ENCODE measurements around the gene RPS16.
A peak's percentile ranks its signal among the peaks of the same experiment; 100 is the strongest.

The RPS16 gene

DNA sequence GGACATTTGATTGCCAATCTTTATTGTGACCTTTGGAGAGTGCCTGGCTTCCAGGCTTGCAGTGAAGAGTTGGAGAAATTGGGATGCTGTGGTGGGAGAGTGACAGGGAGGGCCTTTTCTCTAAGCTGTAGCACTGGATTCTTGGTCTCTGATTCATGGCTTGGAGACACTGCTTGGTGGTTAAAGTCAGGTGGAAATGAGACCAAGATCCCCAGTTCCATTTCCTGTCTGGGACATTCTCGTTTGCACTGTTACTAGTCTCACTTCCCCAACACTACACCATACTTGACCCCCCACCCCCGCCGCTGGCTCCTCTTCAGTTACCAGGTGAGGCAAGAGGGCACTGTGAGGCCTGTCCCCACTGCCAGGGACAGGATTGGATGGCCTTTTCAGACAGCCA, 12.5 kb upstream of the RPS16 start:
- no peak for DNase-seq

DNA sequence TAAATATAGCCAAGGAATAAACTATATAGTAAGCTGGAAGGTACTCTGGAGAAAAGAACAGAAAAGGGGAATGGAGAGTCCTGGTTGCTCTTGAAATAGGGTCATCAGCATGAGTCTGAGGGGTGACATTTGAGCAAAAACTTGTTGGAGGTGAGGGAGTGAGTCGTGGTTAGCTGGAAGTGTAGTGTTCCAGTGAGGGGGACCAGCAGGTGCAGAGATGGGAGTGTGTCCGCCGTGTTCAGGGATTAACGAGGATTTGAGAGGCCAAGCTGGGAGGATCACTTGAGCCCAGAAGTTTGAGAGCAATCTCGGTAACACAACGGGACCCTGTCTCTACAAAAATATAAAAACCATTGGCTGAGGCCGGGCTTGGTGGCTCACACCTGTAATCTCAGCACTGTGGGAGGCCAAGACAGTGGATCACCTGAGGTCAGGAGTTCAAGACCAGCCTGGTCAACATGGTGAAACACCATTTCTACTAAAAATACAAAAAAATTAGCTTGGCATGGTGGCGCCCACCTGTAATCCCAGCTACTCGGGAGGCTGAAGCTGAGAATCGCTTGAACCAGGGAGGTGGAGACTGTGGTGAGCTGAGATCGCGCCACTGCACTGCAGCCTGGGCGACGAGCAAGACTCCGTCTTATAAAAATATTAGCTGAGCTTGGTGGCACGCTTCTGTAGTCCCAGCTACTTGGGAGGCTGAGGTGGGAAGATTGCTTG, 10.8 kb upstream of the RPS16 start:
- DNase-seq: no peak

GRCh38 chr19:39445196-39446111, 9.7 kb upstream of the RPS16 start, which contains the start of gene SUPT5H:
Gene SUPT5H, plus strand, starts transcription at chr19:39445582. Its CDS starts 309 bp downstream, at chr19:39445891.
- DNase-seq: peak; percentile 89

- DNase-seq: no peak
These were observed 8.9 kb upstream of the RPS16 start for GRCh38 chr19:39444598-39445195.

- DNase-seq: no peak
These were observed 2.7 kb upstream of the RPS16 start for GRCh38 chr19:39438270-39438934.

- no peak for DNase-seq
These were observed 584 bp upstream of the RPS16 start for GRCh38 chr19:39436350-39436716.

DNA sequence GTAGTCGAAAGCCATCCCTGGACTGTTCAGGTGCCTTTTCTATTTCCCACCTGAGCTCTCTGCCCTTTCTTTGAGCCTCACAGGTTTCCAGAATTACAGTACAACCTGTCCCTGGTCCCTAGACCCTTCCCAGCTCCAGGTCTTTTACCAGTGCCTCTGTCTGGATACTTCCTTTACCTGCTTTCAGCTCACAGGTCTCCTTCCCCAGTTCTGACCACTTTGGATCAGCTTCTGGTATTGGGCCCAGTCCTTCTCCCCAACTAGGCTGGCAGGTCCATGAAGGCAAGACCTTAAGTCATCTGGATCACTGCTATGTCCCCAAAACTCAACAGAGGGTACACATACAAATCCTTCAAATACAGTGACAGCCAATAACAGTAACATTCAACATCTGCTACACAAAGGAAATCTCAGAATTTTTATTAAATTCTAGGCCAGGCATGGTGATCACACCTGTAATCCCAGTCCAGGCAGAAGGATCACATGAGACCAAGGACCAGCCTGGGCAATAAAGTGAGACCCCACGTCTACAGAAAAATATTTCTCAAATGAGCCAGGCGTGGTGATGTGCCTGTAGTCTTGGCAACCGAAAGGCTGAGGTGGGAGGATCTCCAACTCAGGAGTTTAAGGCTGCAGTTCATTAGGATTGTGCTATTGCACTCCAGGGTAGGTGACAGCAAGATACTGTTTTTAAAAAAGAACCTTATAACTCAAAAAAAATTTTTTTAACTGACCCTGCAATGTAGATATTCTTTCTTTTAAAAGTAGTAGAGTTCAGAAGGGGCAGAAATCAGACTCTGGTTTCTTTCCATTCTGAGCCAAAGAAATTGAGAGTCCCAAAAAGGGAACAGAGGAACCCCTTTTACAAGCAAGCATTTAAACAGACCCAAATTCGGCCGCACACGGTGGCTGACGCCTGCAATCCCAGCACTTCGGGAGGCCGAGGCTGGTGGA, 1.3 kb downstream of the RPS16 start:
- no peak for DNase-seq

DNA sequence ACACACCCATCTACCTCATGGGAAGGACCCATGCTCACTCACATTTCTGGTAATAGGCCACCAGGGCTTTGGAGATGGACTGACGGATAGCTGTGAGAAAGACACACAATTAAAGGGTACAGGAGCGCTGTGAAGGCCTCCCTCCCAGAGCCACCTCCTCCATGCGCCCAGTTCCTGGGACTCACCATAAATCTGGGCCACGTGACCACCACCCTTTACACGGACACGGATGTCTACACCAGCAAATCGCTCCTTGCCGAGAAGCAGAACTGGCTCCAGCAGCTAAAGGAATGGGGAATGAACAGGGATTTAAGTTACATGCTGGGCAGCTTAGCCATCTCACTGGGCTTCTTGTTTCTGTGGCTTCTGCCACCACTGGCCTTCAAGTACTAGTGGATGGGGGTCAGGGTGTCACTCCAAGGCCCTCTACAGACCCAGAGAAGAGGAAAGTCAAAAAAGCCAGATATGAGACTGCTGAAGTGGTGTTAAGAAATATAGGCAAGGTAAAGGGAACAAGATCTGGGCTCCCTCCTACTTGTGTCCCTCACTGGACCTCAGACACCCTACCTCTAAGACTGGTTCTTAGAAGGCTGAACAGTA, 2.2 kb downstream of the RPS16 start:
- no peak for DNase-seq

DNA sequence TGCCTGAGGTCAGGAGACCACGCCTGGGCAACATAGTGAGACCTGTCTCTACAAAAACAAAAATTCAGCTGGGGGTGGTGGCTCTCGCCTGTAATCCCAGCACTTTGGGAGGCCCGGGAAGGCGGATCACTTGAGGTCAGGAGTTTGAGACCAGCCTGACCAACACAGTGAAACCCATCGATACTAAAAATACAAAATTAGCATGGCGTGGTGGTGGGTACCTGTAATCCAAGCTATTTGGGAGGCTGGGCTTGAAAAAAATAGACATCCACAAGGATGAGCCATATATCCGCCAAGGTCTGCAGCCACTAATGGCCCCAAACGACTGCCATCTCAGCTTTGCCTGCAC, 3.1 kb downstream of the RPS16 start:
- no peak for DNase-seq

DNA sequence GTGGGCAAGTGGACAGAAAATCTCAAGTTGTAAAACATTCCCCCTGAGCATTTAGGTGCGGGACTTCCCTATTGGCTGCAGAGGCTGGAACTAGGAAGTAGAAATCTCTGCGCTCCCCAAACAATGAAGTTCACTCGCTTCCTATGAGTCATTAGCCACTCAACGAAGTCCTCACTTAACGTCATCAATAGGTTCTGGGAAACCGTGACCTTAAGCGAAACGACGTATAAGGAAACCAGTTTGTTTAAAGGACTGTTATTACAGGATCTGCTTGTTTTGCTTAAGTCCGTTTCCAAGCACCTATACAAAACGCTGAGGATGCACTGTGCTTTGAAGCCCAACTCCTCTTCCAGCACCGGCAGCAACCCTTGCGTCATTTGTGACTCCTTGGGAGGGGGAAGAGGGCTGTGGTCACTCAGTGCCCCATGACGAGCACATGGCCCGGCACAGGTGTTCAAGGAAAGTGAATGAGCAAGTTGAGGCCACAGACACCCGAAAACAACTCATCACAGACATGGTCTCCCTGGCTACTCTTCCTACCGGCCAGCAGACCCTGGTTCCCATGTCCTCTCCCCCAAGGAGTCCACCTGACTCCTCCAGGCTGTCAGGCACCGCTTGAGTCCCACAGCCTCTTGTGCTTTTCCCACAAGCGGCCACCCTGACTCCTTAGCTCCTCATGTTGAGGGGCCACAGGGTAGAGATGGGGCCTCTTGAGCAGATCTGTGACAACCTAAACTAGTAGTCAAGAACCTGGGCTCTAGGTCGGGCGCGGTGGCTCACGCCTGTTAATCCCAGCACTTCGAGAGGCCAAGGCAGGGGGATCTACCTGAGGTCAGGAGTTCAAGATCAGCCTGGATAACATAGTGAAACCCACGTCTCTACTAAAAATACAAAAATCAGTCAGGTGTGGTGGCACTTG, 4.8 kb downstream of the RPS16 start:
- DNase-seq: peak; percentile 27

- DNase-seq: no peak
These were observed 7.3 kb downstream of the RPS16 start for GRCh38 chr19:39428283-39429112.

- DNase-seq: no peak
These were observed 8.0 kb downstream of the RPS16 start for GRCh38 chr19:39427707-39428106.

DNA sequence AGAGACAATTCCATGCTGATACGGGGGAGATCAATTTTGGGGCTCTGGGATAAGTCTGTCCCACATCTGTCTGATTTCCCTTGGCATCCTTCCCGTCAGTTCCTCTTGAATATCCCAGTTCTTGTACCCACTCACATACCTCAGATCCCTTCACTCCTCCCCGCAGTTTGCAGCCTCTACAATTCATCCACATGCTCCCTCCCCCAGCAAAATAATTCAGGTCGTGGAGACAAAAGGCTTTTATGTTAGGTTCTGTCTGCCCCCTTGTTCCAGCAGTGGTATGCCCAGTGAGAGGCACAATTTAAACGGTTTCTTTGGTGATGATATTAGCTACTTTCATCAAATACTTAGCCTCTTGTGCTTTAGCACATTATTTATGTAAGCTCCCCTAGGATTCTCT, 9.6 kb downstream of the RPS16 start:
- no peak for DNase-seq

DNA sequence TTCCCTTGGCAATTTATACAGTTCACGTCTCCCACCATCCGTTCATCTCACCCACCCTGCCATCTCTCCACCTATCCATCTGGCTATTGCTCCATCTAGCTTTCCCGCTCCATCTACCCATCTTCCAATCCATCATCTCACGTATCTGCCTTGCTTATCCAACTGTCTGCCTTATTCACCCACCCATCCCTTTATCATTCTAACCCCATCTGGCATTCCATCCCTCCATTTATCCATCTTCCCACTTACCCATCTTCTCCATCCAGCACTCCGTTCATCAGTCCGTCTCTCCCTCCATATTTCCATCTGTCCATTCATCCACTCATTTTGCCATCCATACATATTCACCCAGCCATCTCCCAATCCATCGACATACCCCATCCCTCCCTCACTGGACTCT, 10.0 kb downstream of the RPS16 start:
- no peak for DNase-seq

- no peak for DNase-seq
These were observed 10.8 kb downstream of the RPS16 start for GRCh38 chr19:39424934-39425333.

GRCh38 chr19:39423258-39424086, 12.3 kb downstream of the RPS16 start:
- no peak for DNase-seq

DNA sequence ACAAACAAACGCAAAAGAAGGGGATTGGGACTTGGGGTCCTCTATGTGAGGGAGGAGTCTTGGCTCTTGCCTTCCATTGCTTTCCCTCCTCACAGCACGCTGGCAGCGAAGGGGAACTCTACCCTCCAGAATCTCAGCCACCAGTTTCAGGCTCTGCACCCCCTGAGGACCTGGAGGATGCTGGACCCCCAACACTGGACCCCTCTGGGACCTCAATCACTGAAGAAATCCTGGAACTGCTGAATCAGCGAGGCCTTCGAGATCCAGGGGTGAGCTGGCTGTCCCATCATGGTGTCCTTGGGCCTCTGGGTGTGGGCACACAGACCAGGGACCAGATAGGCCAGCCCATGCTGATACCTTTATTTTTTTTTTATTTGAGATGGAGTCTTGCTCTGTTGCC, 13.7 kb downstream of the RPS16 start:
- no peak for DNase-seq

DNA sequence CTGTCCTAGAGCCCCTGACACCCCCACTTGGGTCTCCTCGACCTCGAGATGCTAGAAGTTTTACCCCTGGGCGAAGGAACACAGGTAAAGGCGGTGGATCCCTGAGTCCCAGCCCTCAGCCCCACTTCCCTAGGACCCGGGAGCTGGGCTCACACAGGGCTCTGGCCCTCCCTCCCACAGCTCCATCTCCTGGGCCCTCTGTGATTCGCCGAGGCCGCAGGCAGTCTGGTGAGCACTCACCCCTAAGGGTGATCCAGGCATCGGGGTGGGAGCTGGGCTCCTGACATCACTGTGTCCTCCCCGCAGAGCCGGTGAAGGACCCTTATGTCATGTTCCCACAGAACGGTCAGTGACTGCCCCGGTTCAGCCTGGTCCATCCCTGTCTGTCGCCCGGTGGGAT, 15.0 kb downstream of the RPS16 start:
- DNase-seq: no peak

DNA sequence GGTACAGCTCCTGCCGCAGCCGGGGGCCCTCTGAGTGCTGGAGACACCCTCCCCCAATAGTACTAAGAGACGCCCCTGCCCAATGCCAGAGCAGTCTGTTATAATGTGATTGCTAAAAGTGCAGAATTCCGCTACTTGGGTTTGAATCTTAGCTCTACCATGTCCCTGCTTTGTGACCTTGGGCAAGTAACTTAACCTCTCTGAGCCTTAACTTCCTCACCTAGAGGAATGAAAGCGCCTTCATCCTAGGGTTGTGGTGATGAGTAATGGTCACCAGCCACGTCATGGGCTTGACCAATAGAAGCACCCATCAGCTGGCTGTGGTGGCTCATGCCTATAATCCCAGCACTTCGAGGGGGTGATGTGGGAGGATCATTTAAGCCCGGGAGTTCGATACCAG, 16.7 kb downstream of the RPS16 start:
- DNase-seq: no peak
